ENCODE data around the gene GPRC5D.

GRCh38 chr12:12933742-12934141, 18.2 kb downstream of the GPRC5D start:
- no peak for TF ChIP-seq PPARA (CRISPR knock-in tag; IDR thresholded peaks at IDR 0.05; ENCODE audit: borderline replicate concordance)
- no peak for TF ChIP-seq ZFP30 (CRISPR knock-in tag; IDR thresholded peaks at IDR 0.05)
- no peak for TF ChIP-seq ZNF565 (CRISPR knock-in tag; conservative IDR thresholded peaks at IDR 0.05; ENCODE audit: low read depth)
- no peak for TF ChIP-seq ZNF70 (CRISPR knock-in tag; IDR thresholded peaks at IDR 0.05)
- no peak for TF ChIP-seq CSRNP3 (CRISPR knock-in tag; IDR thresholded peaks at IDR 0.05)
- TF ChIP-seq ZFP3 (CRISPR knock-in tag; IDR thresholded peaks at IDR 0.05), result no peak
- no peak for TF ChIP-seq PATZ1 (CRISPR knock-in tag; IDR thresholded peaks at IDR 0.05; ENCODE audit: borderline replicate concordance)
- TF ChIP-seq CREB5 (CRISPR knock-in tag; IDR thresholded peaks at IDR 0.05; ENCODE audit: low read depth), result no peak
- no peak for TF ChIP-seq RARB (CRISPR knock-in tag; IDR thresholded peaks at IDR 0.05)
